HG03457 (cell line): Measurements from ENCODE around the gene LYRM4.

Experiments used
- ATAC-seq: cut with Tn5 transposase; IDR thresholded peaks from one replicate; pipeline ENCODE4 v1.9.1; 2021; ENCODE audit warnings: moderate number of reproducible peaks; ENCODE audit not compliant: unreplicated experiment

The LYRM4 gene

DNA sequence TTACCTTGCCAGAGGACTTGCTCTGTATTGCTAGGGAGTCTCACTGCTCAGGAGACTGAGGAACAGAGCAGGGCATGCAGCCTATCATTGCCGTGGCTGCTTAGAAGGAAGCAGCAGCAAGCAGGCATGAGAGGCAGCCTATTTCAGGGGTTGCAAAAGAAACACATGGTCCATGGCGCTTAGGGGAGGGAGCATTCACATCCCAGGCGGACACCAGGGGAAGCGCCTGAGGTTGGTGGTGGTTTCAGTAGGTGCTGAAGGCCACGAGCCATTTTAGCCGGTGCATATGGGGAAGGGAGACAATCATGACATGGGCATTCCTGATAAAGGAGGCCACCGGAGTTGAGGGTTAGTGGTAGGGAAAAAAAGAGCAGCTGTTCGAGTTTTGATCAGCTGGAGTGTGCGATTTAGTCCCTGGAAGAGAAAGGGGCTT, 21.5 kb upstream of the LYRM4 start:
- ATAC-seq = no peak

DNA sequence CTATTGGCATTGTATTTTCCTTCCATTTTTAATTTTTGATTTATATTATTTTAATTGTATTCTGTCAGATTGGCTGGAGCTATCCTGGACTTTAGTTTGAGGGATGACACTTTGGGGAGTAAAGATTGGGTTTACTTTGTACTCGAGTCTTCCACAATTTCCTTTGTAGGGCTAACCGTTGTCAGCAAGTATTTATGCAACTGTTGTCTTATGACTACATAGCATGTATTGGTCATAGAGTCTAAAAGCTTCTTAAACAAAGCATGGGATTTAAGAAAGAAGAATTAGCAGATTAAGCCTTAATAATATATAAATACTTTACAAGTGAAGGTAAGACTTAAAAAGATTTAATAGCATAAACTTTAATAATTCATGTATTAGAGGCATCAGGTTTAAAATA, 20.2 kb upstream of the LYRM4 start:
- no peak for ATAC-seq

- ATAC-seq = no peak
Measured at GRCh38 chr6:5279891-5280338, 19.2 kb upstream of the LYRM4 start.

GRCh38 chr6:5278565-5279120, 17.9 kb upstream of the LYRM4 start:
- no peak for ATAC-seq

DNA sequence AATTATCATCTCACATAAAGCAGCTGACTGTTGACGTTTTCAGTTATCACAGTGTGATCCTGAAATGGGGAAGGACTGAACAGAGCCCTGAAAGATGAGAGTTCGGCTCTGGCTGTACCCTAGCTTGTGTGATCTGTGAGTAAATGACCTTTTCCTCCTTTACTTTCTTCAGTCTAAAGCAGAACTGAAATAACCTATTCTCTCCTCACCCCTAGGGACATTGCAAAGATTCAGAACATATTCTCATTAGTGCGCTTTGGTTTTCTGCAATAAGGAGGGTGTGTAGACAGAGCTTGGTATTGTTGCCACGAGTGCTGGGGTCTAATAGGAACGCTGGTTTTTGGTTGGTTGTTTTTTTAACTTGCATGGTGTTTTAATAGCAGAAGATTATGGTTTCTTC, 17.3 kb upstream of the LYRM4 start:
- no peak for ATAC-seq

DNA sequence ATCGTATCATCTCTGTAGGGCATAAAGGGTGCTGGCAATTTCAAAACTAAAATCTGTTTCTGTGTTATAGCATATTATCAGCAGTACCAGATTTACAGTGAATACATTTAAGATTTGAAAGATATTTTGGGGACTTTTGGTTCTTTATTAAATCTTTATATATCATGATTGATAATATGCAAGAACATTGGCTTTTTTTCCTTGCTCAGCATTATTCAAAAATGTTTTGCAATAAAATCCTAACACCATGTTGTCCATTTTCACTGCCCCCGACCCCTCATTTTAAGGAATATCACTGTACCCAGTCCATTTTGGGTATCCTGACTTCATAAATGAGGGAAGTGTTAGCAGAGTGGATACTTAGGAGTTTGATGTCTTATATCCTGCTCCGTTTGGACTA, 16.8 kb upstream of the LYRM4 start:
- no peak for ATAC-seq

DNA sequence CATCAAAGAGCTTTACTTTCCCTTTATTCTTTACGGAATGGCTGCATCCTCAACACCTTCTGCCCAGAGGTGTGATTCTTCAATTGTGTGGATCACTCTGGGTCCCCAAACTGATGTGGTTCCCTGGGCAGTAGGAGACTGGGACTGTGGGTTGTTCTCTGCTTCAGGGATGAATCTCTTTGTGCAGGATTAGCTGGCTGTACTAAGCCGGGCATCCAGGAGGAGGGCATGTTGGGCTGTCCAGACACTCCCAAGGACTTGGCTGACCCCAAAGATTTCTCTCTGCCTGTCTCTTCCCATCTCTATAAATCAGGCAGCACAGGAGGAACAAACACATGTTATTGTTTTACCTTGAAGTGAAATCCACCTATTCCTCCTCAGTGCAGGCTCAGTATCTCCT, 15.8 kb upstream of the LYRM4 start:
- no peak for ATAC-seq

GRCh38 chr6:5275497-5275896, 14.7 kb upstream of the LYRM4 start:
- no peak for ATAC-seq

DNA sequence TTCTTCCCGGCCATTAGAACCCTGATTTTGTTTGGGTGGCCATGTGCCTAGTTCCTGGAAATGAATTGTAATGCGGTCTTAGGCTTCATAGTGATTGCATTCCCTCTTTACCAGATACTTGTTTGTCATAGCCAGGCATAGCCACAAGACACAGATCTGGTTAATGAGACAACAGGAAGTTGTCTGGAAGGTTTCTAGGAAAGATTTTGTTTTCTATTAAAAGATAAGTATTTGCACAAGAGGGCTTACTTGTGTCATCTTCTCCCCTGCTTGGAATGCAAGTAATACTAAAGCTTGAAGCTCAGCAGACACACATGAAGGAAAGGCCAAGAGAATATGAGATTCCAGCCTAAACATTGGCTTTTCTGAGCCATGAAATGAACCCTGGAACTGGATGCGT, 13.5 kb upstream of the LYRM4 start:
- ATAC-seq = no peak

GRCh38 chr6:5271926-5272325, 11.2 kb upstream of the LYRM4 start:
- no peak for ATAC-seq

- no peak for ATAC-seq
Measured at GRCh38 chr6:5270093-5270680, 9.4 kb upstream of the LYRM4 start.

DNA sequence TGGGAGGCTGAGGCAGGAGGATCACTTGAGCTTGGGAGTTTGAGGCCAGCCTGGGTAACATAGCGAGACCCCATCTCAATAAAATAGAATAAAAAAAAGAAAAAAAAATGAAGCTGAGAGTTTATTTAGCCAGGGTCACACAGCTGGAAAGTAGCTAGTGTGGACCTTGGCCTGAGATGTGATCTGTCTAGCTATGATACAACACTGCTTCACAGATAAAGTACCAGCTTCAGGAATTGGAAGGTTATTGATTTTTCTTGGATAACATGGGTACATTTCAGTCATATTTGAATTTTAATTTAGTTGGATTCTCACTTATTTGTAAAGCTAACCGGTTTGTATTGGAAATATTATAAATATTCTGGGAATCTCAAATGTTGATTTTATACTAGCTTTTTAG, 5.7 kb upstream of the LYRM4 start:
- ATAC-seq = no peak

- peak; percentile 1 for ATAC-seq
Measured at GRCh38 chr6:5261545-5262109, 877 bp upstream of the LYRM4 start.

DNA sequence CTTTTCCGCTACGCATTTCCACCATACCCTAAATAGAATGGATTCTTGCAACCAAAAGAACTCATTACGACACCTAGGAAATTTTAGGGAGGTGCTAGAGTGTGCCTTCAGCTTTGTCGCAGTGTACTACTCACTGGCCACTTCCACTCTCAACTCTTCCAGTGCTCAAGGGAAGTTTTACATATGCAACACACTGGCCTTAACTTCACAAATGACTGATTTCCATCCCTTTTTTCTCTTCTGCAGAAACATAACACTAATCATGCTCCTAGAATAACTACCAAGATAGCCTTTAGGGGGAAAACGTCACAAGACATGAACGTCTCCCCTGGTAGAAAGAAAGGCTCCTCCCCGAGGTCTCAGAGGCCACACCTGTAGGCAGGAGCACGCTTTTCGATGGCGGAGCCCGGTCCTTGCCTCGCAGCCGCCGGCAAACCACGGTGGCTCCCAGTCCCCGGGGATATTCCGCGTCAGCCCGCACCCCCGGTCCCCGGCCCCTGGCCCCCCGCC, 584 bp downstream of the LYRM4 start:
- ATAC-seq = peak; percentile 64

- no peak for ATAC-seq
Measured at GRCh38 chr6:5259428-5259827, 1.3 kb downstream of the LYRM4 start.

DNA sequence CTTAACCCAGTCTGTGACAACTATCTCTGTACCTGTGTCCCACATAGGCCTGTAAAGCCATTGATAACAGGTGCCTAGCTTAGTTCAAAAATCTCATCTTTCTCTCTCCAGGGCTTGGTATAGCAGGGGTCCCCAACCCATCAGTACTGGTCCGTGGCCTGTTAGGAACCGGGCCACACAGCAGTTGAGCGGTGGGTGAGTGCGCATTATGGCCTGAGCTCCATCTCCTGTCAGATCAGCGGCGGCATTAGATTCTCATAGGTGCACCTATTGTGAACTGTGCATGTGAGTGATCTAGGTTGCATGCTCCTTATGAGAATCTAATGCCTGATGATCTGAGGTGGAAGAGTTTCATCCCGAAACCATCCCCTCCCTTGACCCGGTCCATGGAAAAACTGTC, 3.4 kb downstream of the LYRM4 start:
- no peak for ATAC-seq

GRCh38 chr6:5256952-5257351, 3.8 kb downstream of the LYRM4 start:
- no peak for ATAC-seq

DNA sequence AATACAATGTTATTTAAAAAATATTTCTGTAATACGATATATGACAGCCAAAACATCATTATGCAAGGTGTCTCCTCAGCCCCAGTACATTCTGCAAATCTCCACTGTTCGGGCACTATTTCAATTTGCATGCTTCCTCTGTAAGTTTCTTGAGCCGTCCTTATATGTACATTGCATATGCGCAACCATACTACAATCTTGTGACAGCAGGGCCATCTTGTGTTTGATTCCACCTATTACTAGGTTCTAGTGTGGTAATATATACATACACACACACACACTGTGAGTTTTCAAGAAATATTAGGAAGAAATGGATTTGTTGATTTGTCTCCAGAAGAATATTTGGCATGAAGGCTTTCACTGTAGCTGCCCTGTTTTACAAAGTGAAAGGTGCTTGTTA, 9.8 kb downstream of the LYRM4 start:
- ATAC-seq = no peak

- no peak for ATAC-seq
Measured at GRCh38 chr6:5250451-5250850, 10.3 kb downstream of the LYRM4 start.

DNA sequence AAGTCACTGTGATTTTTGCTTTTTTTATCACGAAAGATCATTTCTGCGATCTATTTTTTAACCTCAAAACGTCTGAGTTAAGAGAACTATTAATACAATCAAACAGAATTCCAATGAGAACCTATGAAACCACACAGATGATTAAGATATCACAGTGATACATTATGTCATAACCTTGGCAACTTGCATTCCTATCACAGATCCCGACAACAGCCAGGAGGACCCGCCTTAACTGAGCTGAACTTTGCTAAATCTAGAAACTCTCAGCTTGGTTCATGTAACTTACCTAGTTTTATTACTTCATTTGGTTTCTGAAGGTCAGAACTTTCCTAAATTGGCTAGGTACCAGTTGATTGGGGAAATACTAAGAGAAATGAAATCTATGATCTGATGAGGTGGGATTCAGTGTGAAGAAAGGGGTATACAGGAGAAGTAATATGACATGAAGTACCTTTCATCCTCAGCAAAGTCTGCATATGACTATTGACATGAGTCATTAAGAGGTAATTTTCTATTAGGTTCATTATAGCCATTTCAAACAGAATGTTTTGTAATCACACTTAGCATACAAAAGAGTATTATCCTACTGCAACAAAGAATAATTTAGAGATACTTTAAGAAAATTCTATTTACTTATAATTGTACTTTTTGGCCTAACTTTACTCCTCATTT, 11.2 kb downstream of the LYRM4 start:
- no peak for ATAC-seq

- ATAC-seq = no peak
Measured at GRCh38 chr6:5248302-5249098, 12.2 kb downstream of the LYRM4 start.
